Naive thymus-derived CD8-positive, alpha-beta T cell (primary cell): ENCODE measurements around the gene GAS7. TPM values are rescaled to one million over a fixed set of nuclear protein-coding genes. Genes with fewer than 3 reads are reported as not detected.

ENCODE experiments used
- ATAC-seq, 2 donors: fragments of 150-1000 bp; cut with Tn5 transposase in 1 of 2; sonication (Bioruptor Pico), chemical (Tn5 transposase) in 1 of 2; 1 replicate in 1 of 2; 2 replicates in 1 of 2; pipeline ENCODE4 v1.10.0; 2021; ENCODE audit warnings: mild to moderate bottlenecking in 2 of 2, moderate library complexity in 2 of 2
- POLR2A ChIA-PET: fragments of 350-600 bp; sonication (Branson Sonifier 250); formaldehyde crosslinking; loops from one replicate; lab custom pipeline; 2021; ENCODE audit warnings: antibody characterized with exemption; lab: Charles Lee
- DNase-seq, 10 donors: peaks; one replicate each; pipeline versions ENCODE4 v3.0.0 to v3.0.0-alpha.2; 2020 to 2022
- H3K27ac Mint-ChIP-seq, 10 donors: one replicate each; pipeline ENCODE4 v1.8.0; 2020 to 2022; ENCODE audit warnings: mild to moderate bottlenecking in 10 of 10, mixed read lengths in 10 of 10, moderate library complexity in 4 of 10, inconsistent platforms in 1 of 10
- H3K27me3 Mint-ChIP-seq, 5 donors: one replicate each; pipeline ENCODE4 v1.8.0; 2021 to 2022; ENCODE audit warnings: mixed read lengths in 5 of 5
- H3K36me3 Mint-ChIP-seq, 3 donors: one replicate each; pipeline ENCODE4 v1.8.0; 2020 to 2022; ENCODE audit warnings: mixed read lengths in 3 of 3, mild to moderate bottlenecking in 2 of 3, inconsistent platforms in 1 of 3
- H3K4me1 Mint-ChIP-seq, 4 donors: one replicate each; pipeline ENCODE4 v1.8.0; 2021 to 2022; ENCODE audit warnings: mixed read lengths in 4 of 4
- H3K4me3 Mint-ChIP-seq, 10 donors: one replicate each; pipeline ENCODE4 v1.8.0; 2020 to 2022; ENCODE audit warnings: mild to moderate bottlenecking in 10 of 10, mixed read lengths in 10 of 10, moderate library complexity in 6 of 10, inconsistent platforms in 1 of 10
- H3K9me3 Mint-ChIP-seq, 9 donors: one replicate each; pipeline ENCODE4 v1.8.0; 2020 to 2022; ENCODE audit warnings: mixed read lengths in 9 of 9, mild to moderate bottlenecking in 3 of 9, inconsistent platforms in 1 of 9, moderate library complexity in 1 of 9
- polyA plus RNA-seq, 3 donors: library from polyadenylated mRNA; unstranded; fragments of 300-500 nt; fragmentation: Illumina TruSeq; gene quantifications; one replicate each; pipeline ENCODE4 v1.2.3, GENCODE V29; 2021
- total RNA-seq, 8 experiments: library from RNA in 2 of 8; stranded (reverse) in 2 of 8; gene quantifications; one replicate each; pipeline ENCODE4 v1.2.3 and lab custom pipeline; 2021 to 2026

Gene GAS7
- total and polyA plus RNA-seq, 5 experiments from 2014 or later = 0.05 to 2.1 (median 1.4) TPM; not detected in 1

DNA sequence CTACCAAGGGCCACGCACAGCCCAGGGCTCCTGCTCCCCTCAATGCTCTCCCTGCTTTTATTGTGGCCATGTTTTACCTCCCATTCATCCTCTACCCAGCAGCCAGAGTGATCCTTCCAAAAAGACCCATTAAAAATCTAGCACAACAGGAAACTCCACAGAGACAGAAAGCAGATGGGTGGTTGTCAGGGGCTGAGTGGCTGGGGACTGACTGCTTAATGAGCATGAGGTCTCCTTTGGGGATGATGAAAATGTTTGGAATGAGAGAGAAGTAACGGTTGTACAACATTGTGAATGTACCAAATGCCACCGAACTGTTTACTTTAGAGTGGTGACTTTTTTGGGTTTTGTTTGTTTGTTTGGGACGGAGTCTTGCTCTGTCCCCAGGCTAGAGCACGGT, 107.4 kb downstream of the GAS7 start:
- no peak overlapping the region for H3K27ac Mint-ChIP-seq

GRCh38 chr17:10089196-10089804, 109.1 kb downstream of the GAS7 start:
- no peak overlapping the region for H3K4me3 Mint-ChIP-seq

More for the DNA sequence above, 107.4 kb downstream of the GAS7 start:
- no peaks in the 10 kb centered on the region for H3K27me3 Mint-ChIP-seq
- H3K9me3 Mint-ChIP-seq = peaks cover 0 to 5% (median 0%) of the 10 kb centered on the region in 9 donors
- ATAC-seq (no peak), DNase-seq (no peak)
- H3K4me3 Mint-ChIP-seq = no peak overlapping the region
- H3K36me3 Mint-ChIP-seq = peaks cover 0 to 2% (median 0%) of the 10 kb centered on the region in 3 donors
- POLR2A ChIA-PET = no interaction called here
- H3K4me1 Mint-ChIP-seq = peaks cover 0 to 18% (median 4%) of the 10 kb centered on the region in 4 donors

GRCh38 chr17:10088444-10088843, 110.0 kb downstream of the GAS7 start:
- POLR2A ChIA-PET = no interaction called here
- Mint-ChIP-seq H3K27me3 (no peaks in the 10 kb centered on the region), H3K9me3 (peaks cover 0 to 5% (median 0%) of the 10 kb centered on the region in 9 donors), H3K4me3 (no peak overlapping the region), H3K27ac (no peak overlapping the region), H3K36me3 (peaks cover 0 to 2% (median 0%) of the 10 kb centered on the region in 3 donors), H3K4me1 (peaks cover 0 to 22% (median 4%) of the 10 kb centered on the region in 4 donors)
- no peak for ATAC-seq
- DNase-seq = no peak

More at GRCh38 chr17:10089196-10089804, 109.1 kb downstream of the GAS7 start:
- Mint-ChIP-seq H3K27ac (no peak overlapping the region), H3K36me3 (peaks cover 0 to 2% (median 0%) of the 10 kb centered on the region in 3 donors), H3K9me3 (peaks cover 0 to 5% (median 0%) of the 10 kb centered on the region in 9 donors), H3K27me3 (no peaks in the 10 kb centered on the region), H3K4me1 (peaks cover 0 to 22% (median 4%) of the 10 kb centered on the region in 4 donors)
- ATAC-seq (no peak), DNase-seq (no peak)
- POLR2A ChIA-PET = no interaction called here

DNA sequence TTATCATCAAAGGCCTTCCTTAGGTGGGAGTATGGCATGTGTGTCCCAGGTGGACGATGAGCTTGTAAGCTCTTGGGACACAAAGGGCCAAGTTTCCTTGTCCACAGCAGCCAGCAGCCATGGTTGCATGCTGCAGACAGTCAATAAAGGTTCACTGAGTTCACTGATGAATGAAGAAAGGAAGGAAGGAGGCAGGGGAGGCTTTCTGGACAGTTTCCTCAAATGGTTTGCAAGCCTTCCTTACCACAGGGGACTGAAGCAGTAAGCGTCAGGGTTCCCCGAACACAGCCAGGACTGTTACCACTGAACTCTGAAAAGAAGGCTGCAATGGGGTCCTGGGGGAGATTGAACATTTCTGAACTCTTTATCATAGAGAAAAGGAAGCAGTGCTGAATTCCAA, 111.1 kb downstream of the GAS7 start:
- peak overlapping the region in 1 of 10 donors; percentile 69 for H3K27ac Mint-ChIP-seq
- no peak for ATAC-seq
- peaks cover 0 to 22% (median 4%) of the 10 kb centered on the region in 4 donors for H3K4me1 Mint-ChIP-seq

DNA sequence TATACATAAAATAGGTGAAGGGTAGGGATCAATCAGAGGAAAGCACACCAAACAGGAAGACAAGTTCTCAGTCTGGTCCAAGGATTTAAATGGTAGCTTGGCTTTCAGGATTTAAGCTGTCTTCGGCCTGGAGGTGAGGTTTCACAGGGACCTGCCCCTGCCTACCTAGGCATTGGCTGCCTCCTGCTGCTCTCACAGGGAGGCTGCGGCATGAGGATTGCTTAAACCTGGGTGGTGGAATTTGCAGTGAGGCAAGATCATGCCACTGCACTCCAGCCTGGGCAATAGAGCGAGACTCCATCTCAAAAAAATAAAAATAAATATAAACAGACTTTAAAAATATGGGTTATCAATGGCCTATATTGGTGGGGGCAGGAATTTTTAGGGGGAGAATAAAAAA, 114.5 kb downstream of the GAS7 start:
- POLR2A ChIA-PET = no interaction called here
- no peak overlapping the region for H3K4me3 Mint-ChIP-seq
- peak overlapping the region in 1 of 10 donors; percentile 31 for H3K27ac Mint-ChIP-seq
- H3K27me3 Mint-ChIP-seq = no peaks in the 10 kb centered on the region
- DNase-seq = no peak
- H3K36me3 Mint-ChIP-seq = peaks cover 0 to 5% (median 0%) of the 10 kb centered on the region in 3 donors
- no peak for ATAC-seq
- H3K9me3 Mint-ChIP-seq = peaks cover 0 to 6% (median 0%) of the 10 kb centered on the region in 9 donors
- H3K4me1 Mint-ChIP-seq = peaks cover 0 to 45% (median 5%) of the 10 kb centered on the region in 4 donors

More for the DNA sequence above, 111.1 kb downstream of the GAS7 start:
- POLR2A ChIA-PET = no interaction called here
- H3K4me3 Mint-ChIP-seq = no peak overlapping the region
- no peak for DNase-seq
- no peaks in the 10 kb centered on the region for H3K27me3 Mint-ChIP-seq
- peaks cover 0 to 5% (median 0%) of the 10 kb centered on the region in 3 donors for H3K36me3 Mint-ChIP-seq
- H3K9me3 Mint-ChIP-seq = peaks cover 0 to 5% (median 2%) of the 10 kb centered on the region in 9 donors

- Mint-ChIP-seq H3K4me3 (no peak overlapping the region), H3K36me3 (peaks cover 0 to 5% (median 0%) of the 10 kb centered on the region in 3 donors), H3K4me1 (peaks cover 0 to 52% (median 5%) of the 10 kb centered on the region in 4 donors), H3K27ac (no peak overlapping the region), H3K9me3 (peaks cover 0 to 7% (median 2%) of the 10 kb centered on the region in 9 donors), H3K27me3 (no peaks in the 10 kb centered on the region)
- POLR2A ChIA-PET = no interaction called here
- DNase-seq (no peak), ATAC-seq (no peak)
These were observed 115.6 kb downstream of the GAS7 start for GRCh38 chr17:10082795-10083194.

DNA sequence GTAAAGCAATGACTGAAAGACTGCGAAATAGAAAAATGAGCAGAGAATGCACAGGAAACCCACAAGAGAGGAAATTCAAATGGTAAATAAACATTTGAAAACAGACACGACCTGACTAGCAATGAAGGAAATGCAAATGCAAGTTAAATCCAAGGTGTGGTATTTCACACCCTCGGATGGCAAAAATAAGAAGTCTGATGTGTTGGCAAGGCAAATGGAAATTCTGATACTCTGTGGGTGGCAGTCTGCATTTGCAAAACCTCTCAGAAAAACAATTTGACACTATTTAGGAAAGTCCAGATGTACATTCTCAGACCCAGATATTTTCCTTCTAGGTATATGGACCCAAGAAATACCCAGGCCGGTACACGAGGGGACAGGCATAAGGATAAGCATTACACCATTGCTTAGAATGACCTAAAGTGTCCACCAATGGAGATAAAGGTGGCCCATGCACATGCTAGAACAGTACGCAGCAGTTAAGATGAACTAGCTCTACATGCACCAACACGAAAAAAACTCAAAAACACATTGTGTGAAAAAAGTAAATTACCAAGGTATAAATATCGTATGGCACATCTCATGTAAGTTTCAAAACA, 116.7 kb downstream of the GAS7 start:
- Mint-ChIP-seq H3K9me3 (peaks cover 4 to 15% (median 6%) of the 10 kb centered on the region in 9 donors), H3K4me3 (peak overlapping the region in 1 of 10 donors; percentile 8), H3K36me3 (peaks cover 0 to 9% (median 3%) of the 10 kb centered on the region in 3 donors), H3K27ac (peak overlapping the region in 2 of 10 donors; percentile 37 to 45), H3K27me3 (peaks cover 0 to 3% (median 0%) of the 10 kb centered on the region in 5 donors), H3K4me1 (peaks cover 0 to 44% (median under 1%) of the 10 kb centered on the region in 4 donors)
- peak in 1 of 10 donors; percentile 16 for DNase-seq
- ATAC-seq = no peak
- POLR2A ChIA-PET = no interaction called here

- peaks cover 0 to 39% (median under 1%) of the 10 kb centered on the region in 4 donors for H3K4me1 Mint-ChIP-seq
- peaks cover 0 to 6% (median 3%) of the 10 kb centered on the region in 3 donors for H3K36me3 Mint-ChIP-seq
- peak overlapping the region in 1 of 10 donors; percentile 56 for H3K27ac Mint-ChIP-seq
- H3K27me3 Mint-ChIP-seq = peaks cover 0 to 10% (median 2%) of the 10 kb centered on the region in 5 donors
- ATAC-seq = no peak
- peaks cover under 1 to 12% (median 6%) of the 10 kb centered on the region in 9 donors for H3K9me3 Mint-ChIP-seq
- POLR2A ChIA-PET = no interaction called here
- H3K4me3 Mint-ChIP-seq = peak overlapping the region in 1 of 10 donors; percentile 19
- no peak for DNase-seq
These were observed 120.7 kb downstream of the GAS7 start for GRCh38 chr17:10077561-10078299.

DNA sequence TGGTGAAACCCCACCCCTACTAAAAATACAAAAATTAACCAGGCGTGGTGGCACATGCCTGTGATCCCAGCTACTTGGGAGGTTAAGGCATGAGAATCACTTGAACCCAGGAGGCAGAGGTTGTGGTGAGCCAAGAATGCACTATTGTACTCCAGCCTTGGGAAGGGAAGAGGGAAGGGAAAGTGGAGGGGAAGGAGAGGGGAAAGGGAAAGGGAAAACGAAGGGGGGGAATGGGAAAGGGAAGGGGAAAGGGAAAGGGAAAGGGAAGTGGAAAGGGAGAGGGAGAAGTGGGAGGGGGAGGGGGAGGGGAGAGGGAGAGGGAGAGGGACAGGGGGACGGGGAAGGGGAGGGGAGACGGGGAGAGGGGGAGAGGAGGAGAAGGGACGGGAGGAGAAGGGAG, 122.5 kb downstream of the GAS7 start:
- no peak for ATAC-seq
- Mint-ChIP-seq H3K27me3 (peaks cover 0 to 15% (median 6%) of the 10 kb centered on the region in 5 donors), H3K9me3 (peaks cover 0 to 10% (median 6%) of the 10 kb centered on the region in 9 donors), H3K36me3 (peaks cover 0 to 4% (median 3%) of the 10 kb centered on the region in 3 donors), H3K4me1 (peaks cover 0 to 28% (median 0%) of the 10 kb centered on the region in 4 donors), H3K27ac (no peak overlapping the region), H3K4me3 (no peak overlapping the region)
- DNase-seq = no peak
- POLR2A ChIA-PET = no interaction called here

GRCh38 chr17:10073941-10074340, 124.5 kb downstream of the GAS7 start:
- POLR2A ChIA-PET = no interaction called here
- DNase-seq = no peak
- Mint-ChIP-seq H3K4me3 (no peak overlapping the region), H3K27ac (no peak overlapping the region), H3K27me3 (peaks cover 0 to 15% (median 6%) of the 10 kb centered on the region in 5 donors), H3K4me1 (peaks cover 0 to 16% (median 0%) of the 10 kb centered on the region in 4 donors), H3K36me3 (peaks cover 0 to 4% (median 3%) of the 10 kb centered on the region in 3 donors), H3K9me3 (peaks cover 2 to 10% (median 5%) of the 10 kb centered on the region in 9 donors)
- no peak for ATAC-seq

DNA sequence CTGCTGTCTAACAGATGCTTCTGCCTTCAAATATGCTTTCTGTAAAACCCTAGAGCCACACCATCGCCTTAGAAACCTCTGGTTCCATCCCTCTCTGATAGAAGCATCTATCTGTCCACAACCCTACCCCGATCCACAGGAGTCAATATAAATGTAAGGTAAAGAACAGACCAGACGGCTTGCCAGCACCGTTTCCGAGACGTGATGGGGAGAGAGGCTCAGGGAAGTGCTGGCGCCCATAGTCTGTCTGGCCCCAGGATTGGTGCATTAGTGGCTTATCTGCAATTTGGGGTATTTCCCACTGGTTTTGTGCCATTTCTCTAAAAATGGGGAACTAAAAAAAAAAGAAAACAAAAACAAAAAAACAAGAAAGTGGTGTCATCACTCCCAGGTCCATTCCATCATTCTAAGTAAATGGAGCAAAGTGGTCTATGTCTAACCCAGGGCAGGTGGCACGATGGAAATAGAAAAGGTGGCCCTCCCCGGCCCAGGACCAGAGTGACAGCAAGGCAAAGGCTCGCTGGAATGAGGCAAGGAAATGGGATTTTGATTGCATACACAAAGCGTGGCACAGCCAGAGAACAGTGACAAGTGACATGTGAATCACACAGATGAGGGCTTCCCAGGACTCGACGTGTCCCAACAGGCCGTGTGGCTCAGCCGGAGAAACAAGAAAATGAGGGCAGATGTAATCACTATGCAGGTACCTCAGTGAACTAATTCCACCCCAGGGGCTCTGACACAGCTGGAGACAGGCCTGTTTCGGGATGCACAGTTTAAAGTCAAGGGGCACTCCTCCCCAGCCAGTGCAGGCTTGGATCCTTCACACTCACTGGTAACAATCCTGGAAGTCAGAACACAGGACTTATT, 125.6 kb downstream of the GAS7 start:
- POLR2A ChIA-PET = no interaction called here
- peaks cover 0 to 6% (median 0%) of the 10 kb centered on the region in 4 donors for H3K4me1 Mint-ChIP-seq

More for the DNA sequence above, 125.6 kb downstream of the GAS7 start:
- peaks cover 0 to 15% (median 6%) of the 10 kb centered on the region in 5 donors for H3K27me3 Mint-ChIP-seq
- H3K4me3 Mint-ChIP-seq = no peak overlapping the region
- ATAC-seq = no peak
- no peak overlapping the region for H3K27ac Mint-ChIP-seq
- no peak for DNase-seq
- H3K36me3 Mint-ChIP-seq = peaks cover 0 to 4% (median 3%) of the 10 kb centered on the region in 3 donors
- H3K9me3 Mint-ChIP-seq = peaks cover 2 to 10% (median 4%) of the 10 kb centered on the region in 9 donors
